SU-DHL-6 (cell line): ENCODE results near the gene TMEM258.

Source experiments
- H2AFZ ChIP-seq: fragments of 200-600 bp; sonication (generic); 2 replicates; pipeline ENCODE4 v1.6.1; 2014; ENCODE audit warnings: low read depth, mild to moderate bottlenecking, moderate library complexity, mixed read lengths, antibody characterized with exemption, low read length; ENCODE audit not compliant: severe bottlenecking
- H3F3A ChIP-seq: fragments of 200-600 bp; shearing (Covaris generic); 2 replicates; pipeline ENCODE4 v1.6.0; 2016; ENCODE audit warnings: antibody characterized with exemption, mild to moderate bottlenecking; ENCODE audit not compliant: insufficient read depth
- H3K27ac ChIP-seq: fragments of 200-600 bp; sonication (generic); 2 replicates; pipeline ENCODE4 v1.5.1; 2016; ENCODE audit warnings: low read depth, mild to moderate bottlenecking, low read length, moderate library complexity, mixed read lengths
- H3K27me3 ChIP-seq: fragments of 200-600 bp; sonication (generic), shearing (Covaris generic); 2 replicates; pipeline ENCODE4 v1.6.0; 2014; ENCODE audit warnings: mild to moderate bottlenecking, low read length
- H3K36me3 ChIP-seq: fragments of 200-600 bp; sonication (generic); 2 replicates; pipeline ENCODE4 v1.6.1; 2014; ENCODE audit warnings: mild to moderate bottlenecking, low read length, mixed read lengths
- H3K4me2 ChIP-seq: fragments of 300-600, 200-600 bp; shearing (Covaris generic), sonication (generic); 2 replicates; pipeline ENCODE4 v1.6.0; 2014; ENCODE audit warnings: low read length, low read depth, mild to moderate bottlenecking; ENCODE audit not compliant: poor library complexity, severe bottlenecking
- H3K4me3 ChIP-seq: fragments of 200-600 bp; sonication (generic); 2 replicates; pipeline ENCODE4 v1.5.1; 2014; ENCODE audit warnings: antibody characterized with exemption, low read length, mild to moderate bottlenecking, mixed read lengths; ENCODE audit not compliant: insufficient read depth, poor library complexity, severe bottlenecking
- H3K79me2 ChIP-seq: fragments of 200-600 bp; sonication (generic); 2 replicates; pipeline ENCODE4 v1.6.1; 2014; ENCODE audit warnings: mild to moderate bottlenecking, low read length, moderate library complexity; ENCODE audit not compliant: insufficient read depth
- H3K9ac ChIP-seq: fragments of 200-600 bp; sonication (generic); 2 replicates; pipeline ENCODE4 v1.7.0; 2014; ENCODE audit warnings: mild to moderate bottlenecking, low read length
- H3K9me2 ChIP-seq: fragments of 200-600 bp; sonication (generic); replicated peaks from 2 replicates; pipeline ENCODE4 v1.6.1; 2014; ENCODE audit warnings: low read length; ENCODE audit not compliant: insufficient read depth
- H3K9me3 ChIP-seq: fragments of 200-600 bp; sonication (generic); 2 replicates; pipeline ENCODE4 v1.6.1; 2014; ENCODE audit warnings: low read length, mixed read lengths; ENCODE audit not compliant: insufficient read depth
- H4K20me1 ChIP-seq: fragments of 200-600 bp; sonication (generic); 2 replicates; pipeline ENCODE4 v1.6.1; 2014; ENCODE audit warnings: low read depth, mild to moderate bottlenecking, antibody characterized with exemption, low read length, moderate library complexity, mixed read lengths
- EZH2phosphoT487 ChIP-seq: fragments of 200-600 bp; sonication (generic), shearing (Covaris generic); conservative IDR thresholded peaks from 2 replicates; pipeline ENCODE4 v1.6.1; 2018; ENCODE audit warnings: mild to moderate bottlenecking, antibody characterized with exemption, low read length, moderate library complexity, mixed read lengths
- TF ChIP-seq, protein P1 (sequence below): fragments of 200-600 bp; sonication (generic); IDR thresholded peaks from one replicate; pipeline ENCODE4 v1.5.1; 2017; ENCODE audit warnings: antibody characterized with exemption, mild to moderate bottlenecking, low read length, moderate library complexity; ENCODE audit not compliant: insufficient read depth, poor library complexity, severe bottlenecking

TMEM258 gene

GRCh38 chr11:61839742-61840141, 47.3 kb upstream of the TMEM258 start:
- Histone ChIP-seq H3K27me3 (no peaks in the 10 kb centered on the region), H3K9ac (no peak overlapping the region), H3K9me2 (no peaks in the 10 kb centered on the region), H3K4me2 (no peak overlapping the region), H3K9me3 (no peaks in the 10 kb centered on the region), H3K4me3 (no peak overlapping the region), H3F3A (no peaks in the 10 kb centered on the region), H2AFZ (no peak overlapping the region), H3K79me2 (0 out of 2 replicates have a peak, but pooled peaks cover 4% of the 10 kb centered on the region), H3K36me3 (no peaks in the 10 kb centered on the region), H3K27ac (no peak overlapping the region), H4K20me1 (no peaks in the 10 kb centered on the region)
- TF ChIP-seq, protein P1, sequence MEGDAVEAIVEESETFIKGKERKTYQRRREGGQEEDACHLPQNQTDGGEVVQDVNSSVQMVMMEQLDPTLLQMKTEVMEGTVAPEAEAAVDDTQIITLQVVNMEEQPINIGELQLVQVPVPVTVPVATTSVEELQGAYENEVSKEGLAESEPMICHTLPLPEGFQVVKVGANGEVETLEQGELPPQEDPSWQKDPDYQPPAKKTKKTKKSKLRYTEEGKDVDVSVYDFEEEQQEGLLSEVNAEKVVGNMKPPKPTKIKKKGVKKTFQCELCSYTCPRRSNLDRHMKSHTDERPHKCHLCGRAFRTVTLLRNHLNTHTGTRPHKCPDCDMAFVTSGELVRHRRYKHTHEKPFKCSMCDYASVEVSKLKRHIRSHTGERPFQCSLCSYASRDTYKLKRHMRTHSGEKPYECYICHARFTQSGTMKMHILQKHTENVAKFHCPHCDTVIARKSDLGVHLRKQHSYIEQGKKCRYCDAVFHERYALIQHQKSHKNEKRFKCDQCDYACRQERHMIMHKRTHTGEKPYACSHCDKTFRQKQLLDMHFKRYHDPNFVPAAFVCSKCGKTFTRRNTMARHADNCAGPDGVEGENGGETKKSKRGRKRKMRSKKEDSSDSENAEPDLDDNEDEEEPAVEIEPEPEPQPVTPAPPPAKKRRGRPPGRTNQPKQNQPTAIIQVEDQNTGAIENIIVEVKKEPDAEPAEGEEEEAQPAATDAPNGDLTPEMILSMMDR: no peak
- no peak for TF ChIP-seq EZH2phosphoT487

- H3K4me3 ChIP-seq: no peak overlapping the region
- H3F3A ChIP-seq: peaks cover 4% of the 10 kb centered on the region; the same call in 1 of the 2 replicates
- H3K79me2 ChIP-seq: 0 out of 2 replicates have a peak, but pooled peaks cover 4% of the 10 kb centered on the region
- no peak overlapping the region for H3K9ac ChIP-seq
- H3K27me3 ChIP-seq: no peaks in the 10 kb centered on the region
- no peaks in the 10 kb centered on the region for H3K36me3 ChIP-seq
- no peaks in the 10 kb centered on the region for H3K9me2 ChIP-seq
- H3K4me2 ChIP-seq: no peak overlapping the region
- H3K9me3 ChIP-seq: no peaks in the 10 kb centered on the region
- H3K27ac ChIP-seq: no peak overlapping the region
- H4K20me1 ChIP-seq: no peaks in the 10 kb centered on the region
- TF ChIP-seq EZH2phosphoT487: no peak
- TF ChIP-seq, protein P1: no peak
- H2AFZ ChIP-seq: no peak overlapping the region
These were observed 46.5 kb upstream of the TMEM258 start for GRCh38 chr11:61838921-61839320.

- Histone ChIP-seq H3K36me3 (no peaks in the 10 kb centered on the region), H3K27me3 (no peaks in the 10 kb centered on the region), H3K9me2 (no peaks in the 10 kb centered on the region), H3K27ac (no peak overlapping the region), H3F3A (peaks cover 4% of the 10 kb centered on the region; the same call in 1 of the 2 replicates), H3K4me3 (no peak overlapping the region), H3K79me2 (0 out of 2 replicates have a peak, but pooled peaks cover 4% of the 10 kb centered on the region), H3K9me3 (no peaks in the 10 kb centered on the region), H3K4me2 (no peak overlapping the region), H2AFZ (no peak overlapping the region), H3K9ac (no peak overlapping the region), H4K20me1 (no peaks in the 10 kb centered on the region)
- TF ChIP-seq, protein P1: no peak
- TF ChIP-seq EZH2phosphoT487: no peak
These were observed 46.1 kb upstream of the TMEM258 start for GRCh38 chr11:61838501-61838900.
